GM21526 (cell line): ENCODE data around the gene SLC5A3.

Experiments used
- ATAC-seq: cut with Tn5 transposase; IDR thresholded peaks from one replicate; pipeline ENCODE4 v1.9.1; 2021; ENCODE audit warnings: moderate library complexity; ENCODE audit not compliant: unreplicated experiment, low FRiP score

Gene SLC5A3

DNA sequence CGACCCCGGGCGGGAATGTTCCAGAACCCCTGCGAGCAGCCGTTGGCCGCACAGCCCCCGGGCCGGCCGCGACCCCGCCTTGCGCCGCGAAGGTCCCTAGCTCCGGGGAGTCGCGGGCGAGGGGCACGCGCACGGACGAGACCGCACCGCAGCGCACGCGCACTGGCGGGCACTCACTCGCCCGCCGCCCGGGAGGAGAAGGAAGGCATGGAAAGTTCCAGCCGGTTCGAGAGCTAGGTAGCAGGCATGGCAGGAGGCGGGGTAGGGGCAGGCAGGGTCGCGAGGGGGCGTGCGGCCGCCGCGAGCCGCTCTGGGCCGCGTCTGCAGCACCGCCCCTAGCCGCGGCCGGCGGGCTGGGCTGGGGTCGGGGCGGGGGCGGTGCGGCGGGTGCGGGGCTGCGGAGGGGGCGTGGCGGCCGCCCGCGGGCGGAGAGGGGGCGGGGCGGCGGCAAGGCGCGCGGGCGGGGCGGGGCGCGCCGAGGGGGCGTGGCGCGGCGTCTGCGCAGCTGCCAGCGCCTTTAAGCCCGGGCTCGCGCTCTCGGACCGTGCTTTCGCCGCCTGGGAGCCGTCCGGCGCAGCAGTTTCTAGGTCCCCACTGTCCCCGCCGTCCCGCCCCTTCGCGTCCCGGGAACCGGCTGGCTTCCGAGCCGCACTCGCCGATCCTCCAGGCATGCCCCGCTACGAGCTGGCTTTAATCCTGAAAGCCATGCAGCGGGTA, at the start of gene SLC5A3, which contains the start of gene MRPS6:
SLC5A3 (plus strand) TSS at position 547 of the 717 bp plus-strand sequence. CDS start 21,621 bp downstream, outside the sequence.
MRPS6 (plus strand) TSS at position 547 of the 717 bp plus-strand sequence; CDS start at position 670, 123 bp downstream.
- ATAC-seq, result peak; percentile 64

DNA sequence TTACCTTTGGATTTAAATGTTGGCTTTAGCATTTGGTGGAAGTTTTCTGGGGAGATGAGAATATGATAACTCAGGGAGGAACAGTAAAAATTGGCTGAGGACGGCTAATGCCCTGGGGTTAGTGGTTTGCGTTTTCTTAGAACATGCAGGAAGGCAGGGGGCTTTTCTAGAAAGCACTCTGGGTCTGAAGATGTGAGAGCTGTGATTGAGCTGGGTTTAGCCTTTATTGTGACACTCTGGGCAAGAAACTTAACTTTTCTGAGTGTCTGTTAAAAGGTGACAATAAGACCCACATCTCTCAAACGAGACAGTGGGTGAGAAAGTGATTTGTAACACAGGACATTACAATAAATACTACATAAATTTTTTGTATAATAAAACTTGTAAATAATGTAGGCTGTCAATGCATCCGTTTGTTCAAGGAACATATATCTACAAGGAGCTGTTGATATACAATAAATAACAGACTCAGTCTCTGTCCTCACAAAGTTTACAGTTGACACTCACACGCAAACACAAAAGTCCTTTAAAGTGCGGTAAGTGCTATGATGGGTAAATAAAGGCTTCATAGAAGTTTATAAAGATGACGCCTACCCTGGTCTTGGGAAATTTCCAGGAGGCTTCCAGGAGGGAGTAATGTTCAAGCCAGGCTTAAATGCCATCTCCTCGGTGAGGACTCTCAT, 49.5 kb upstream of the SLC5A3 start:
- no peak for ATAC-seq

DNA sequence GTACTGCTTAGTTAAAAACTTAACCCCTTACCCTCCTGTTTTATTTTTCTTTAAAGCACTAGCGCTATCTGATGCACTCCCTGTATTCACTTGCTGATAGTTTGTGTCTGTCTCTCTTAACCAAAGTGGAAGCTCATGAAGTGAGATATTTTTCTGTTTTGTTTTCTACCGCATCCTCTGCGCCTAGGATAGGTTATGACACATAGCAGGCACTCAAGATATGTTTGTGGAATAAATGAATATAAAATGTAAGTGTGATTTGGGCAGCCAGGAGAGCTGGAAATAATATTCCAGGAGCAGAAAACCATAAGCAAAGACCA, 49.0 kb upstream of the SLC5A3 start:
- ATAC-seq, result no peak

DNA sequence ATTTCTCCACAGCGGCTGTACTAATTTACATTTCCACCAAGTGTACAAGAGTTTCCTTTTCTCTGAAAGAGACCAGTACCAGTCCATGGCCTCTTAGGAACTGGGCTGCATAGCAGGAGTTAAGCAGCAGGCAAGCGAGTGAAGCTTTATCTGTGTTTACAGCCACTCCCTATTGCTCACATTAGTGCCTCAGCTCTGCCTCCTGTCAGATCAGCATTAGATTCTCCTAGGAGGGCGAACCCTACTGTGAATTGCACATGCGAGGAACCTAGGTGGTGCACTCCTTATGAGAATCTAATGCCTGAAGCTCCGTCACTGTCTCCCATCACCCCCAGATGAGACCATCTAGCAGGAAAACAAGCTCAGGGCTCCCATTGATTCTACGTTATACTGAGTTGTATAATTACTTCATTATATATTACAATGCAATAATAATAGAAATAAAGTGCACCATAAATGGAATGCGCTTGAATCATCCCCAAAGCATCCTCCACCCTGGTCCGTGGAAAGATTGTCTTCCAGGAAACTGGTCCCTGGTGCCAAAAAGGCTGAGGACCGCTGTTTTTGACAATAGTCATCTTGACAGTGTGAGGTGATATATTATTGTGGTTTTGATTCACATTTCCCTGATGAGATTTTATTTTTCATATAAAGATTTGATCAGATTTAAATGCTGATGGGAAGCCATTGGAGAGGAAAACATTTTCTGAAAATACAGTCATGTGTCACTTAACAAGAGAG, 45.5 kb upstream of the SLC5A3 start:
- ATAC-seq, result no peak

DNA sequence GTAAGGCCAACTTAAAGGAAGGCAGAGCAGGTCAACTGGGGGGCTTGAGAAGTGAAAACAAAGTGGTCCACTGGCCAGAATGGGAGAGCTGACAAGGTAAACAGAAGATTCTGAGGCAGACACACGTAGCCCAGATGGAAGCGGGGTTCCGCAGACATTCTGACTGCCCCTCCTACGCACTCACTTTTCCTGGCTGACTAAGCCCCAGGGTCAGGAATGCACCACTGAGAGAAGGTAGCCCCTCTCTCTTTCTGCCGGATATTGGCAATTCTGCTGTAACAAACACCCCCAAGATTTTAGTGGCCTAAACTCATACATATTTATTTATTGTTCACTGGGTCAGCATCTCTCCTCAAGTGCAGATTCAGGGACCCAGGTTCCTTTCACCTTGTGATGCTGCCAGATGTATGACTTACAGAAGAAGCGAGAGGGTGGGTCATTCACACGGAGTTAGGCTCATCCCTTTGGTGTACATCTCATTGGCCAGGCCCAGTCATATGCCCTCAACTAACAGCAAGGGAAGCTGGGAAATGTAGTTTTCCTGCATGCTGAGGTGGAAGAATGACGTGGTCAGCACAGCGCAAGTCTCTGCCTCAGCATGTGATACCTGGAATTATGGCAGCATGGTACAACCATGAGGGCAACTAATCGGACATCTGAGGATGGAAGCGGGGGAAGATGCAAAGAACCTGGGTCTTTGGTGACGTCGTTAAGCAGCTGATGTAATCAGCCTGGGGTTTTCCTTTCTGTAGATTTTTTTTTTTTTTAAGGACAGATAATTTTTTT, 43.4 kb upstream of the SLC5A3 start:
- ATAC-seq, result peak; percentile 72

DNA sequence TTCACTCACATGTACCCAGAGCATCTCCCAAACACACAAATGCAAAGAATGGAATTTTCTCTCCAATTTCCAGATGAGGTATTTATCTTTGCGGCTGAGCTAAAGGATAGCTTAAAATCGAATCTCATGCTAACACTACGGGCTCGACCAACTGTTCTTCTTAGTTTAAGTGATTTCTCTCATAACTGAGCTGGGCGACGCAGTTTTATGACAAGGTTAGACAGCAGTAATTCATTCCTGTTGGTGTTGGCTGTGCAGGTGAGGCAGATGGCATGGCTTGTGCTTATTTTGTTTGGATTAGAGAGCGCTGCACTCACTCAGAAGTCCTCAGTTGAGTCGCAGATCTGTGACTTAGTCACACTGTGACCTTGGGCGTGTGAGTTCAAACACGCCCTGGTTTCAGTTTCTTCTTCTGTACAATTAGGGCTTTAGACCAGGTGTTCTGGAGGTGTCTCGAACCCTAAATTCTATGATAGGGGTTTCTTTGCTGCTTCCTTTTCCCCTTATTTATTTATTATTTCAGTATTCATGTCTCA, 41.5 kb upstream of the SLC5A3 start:
- ATAC-seq, result peak; percentile 51

DNA sequence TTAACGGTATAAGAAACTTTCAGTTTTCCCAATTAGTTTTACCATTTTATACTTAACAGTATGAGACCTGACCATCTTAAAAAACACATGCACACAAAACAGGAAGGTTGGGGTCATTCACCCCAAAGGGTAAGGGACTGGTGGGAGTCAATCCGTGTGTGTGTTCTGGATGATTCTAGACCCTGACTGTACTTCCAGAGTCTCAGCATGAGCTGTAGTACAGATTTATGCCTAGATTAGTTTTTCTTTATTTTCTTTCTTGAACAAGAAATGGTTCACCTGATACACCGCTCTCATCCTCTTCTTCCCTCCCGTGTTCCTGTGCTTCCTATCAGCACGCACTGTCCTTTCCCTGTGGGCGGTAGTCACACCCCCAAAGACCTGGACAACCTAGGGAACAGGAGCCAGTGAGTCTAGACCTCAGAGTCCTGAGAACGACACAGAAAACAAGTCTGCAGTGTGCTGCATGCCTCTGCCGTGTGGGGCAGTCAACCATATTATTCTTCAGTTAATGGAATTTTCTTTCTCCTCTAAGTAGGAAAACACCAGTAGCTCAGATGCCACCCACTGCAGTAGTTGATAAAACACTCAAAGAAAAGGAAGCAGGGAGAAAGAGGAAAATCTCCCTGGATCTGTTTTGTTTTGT, 38.9 kb upstream of the SLC5A3 start:
- ATAC-seq, result no peak

DNA sequence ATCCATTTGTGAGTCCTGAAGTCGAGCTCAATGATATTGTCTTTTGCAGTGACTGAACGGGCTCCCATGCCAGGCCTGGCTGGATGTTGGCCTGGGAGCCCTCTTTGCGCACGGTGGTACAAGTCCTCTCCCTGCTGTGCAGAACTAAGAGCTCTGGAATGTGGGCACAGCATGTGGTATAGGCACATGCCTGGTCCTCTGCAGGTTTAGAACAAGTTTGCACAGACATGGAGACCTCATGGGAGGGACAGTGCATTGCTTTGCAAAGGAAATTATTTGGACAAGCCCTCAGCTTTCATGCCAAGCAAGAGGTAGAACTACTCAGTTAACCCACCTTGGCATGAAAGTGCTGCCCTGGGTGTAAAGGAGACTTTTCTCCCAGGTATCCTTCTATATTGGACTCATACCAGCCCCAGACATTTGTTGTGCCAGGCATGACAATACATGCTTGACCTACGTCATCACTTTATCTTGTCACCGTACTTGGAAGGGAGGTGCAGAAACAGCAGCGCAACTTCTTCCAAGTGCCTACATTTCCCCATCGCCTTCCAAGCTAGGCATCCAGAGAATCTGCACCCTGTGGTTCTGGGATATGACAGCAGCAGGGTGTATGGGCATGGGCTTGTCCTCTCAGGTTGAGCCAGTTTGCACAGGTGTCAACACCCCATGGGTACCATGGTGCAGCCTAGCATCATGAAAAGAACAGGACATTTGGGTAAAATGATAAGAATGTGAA, 37.6 kb upstream of the SLC5A3 start:
- ATAC-seq, result no peak

DNA sequence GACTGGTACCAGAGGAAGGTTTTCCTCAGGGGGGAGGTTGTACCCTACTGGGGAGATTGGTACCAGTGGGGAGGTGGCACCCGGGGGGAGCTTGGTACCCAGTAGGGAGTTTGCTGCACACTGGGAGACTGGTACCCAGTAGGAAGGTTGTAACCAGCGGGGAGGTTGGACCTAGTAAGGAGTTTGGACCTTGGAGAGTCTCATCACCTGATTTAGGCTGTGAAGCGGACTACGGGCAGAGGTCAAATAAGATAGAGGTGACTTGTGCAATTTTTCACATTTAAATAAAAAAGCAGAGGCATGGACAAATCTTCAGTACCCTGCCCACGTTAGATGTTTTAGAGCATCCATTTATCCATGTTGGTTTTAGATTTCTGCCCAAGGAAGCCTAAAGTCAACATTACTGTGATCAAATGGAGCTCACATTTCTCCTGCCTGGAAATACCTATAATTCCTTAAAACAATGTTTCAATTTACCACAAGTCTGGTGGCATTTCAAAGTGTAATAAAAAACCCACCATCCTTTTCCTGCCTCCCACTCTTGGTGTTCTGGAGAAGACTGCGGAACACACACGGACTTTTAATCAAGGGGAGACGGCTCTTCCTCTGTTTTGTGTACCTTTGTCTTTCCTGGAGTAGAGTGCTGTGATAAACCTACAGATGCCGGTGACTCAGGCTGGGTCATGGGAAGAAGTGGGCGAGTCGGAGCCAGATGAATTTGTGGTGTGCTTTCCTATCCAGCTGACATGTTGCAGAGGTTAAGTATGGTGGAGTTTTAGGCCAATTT, 36.2 kb upstream of the SLC5A3 start:
- ATAC-seq, result no peak

DNA sequence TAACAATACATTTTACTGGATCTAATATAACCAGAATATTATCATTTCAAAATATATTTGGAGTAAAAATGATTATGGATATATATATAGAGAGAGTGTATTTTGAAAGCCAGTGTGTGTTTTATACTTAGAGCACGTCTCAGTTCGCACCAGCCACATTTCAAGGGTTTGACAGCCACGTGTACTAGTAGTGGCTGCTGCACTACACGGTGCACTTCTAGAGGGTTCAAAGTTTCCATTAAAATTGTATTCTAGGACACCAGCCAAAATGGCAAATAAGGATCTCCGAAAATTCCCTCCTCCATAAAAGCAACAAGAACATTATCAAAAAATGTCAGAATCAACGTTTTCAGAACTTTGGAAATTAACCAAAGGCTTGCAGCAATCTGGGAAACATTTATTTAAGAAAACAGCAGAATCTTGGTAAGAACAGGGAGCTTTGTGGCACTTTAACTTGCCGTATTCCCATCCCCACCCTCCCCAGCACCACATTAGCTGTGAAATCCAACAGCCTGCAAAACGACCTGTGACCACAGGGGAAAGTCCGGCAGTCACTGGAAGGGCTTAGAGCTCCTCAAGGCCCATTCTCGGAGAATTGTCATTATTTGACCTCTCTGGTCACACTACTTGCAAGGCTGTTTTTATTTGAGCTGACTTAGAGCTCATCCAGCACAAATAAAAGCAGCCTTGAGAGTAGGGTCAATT, 33.5 kb upstream of the SLC5A3 start:
- no peak for ATAC-seq

DNA sequence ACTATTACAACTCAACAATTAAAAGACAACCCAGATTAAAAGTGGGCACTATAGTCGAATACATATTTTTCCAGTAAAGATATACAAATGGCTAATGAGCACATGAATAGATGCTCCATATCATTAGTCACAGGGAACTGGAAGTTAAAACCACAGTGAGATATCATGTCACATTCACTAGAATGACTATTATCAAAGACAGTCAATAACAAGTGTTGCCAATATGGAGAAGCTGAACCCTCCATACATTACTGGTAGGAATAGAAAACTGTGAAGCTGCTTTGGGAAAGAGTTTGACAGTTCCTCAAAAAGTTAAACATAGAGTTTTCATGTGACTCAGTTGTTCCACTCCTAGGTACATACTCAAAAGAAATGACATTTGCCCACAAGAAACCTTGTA, 30.6 kb upstream of the SLC5A3 start:
- no peak for ATAC-seq

DNA sequence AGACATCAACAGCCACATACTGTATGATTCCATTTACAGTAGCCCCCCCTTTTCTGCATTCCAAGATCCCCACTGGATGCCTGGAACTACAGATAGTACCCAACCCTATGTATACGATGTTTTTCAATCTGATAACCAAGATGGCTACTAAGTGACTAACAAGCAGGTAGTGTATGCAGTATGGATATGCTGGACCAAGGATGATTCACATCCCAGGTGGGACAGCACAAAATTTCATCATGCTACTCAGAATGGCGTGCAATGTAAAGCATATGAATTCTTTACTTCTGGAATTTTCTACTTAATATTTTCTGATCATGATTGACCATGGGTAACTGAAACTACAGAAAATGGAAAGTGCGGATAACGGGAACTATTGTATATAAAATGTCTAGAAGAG, 30.0 kb upstream of the SLC5A3 start:
- ATAC-seq, result no peak

DNA sequence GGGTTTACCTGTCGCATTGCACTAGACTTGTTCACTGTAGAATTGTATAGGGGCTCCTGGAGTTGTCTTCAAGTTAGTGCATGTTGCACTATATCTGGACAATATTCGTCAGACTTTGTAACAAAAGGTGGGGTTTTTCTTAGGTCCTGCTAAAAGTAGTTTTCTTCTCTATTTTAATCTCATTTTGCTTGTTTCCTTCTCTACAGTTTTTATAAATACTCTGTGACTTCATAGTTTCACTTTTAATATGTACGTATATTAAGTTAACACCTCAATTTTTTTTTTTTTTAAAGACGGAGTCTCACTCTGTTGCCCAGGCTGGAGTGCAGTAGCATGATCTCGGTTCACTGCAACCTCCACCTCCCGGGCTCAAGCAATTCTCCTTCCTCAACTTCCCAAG, 26.5 kb upstream of the SLC5A3 start:
- no peak for ATAC-seq

DNA sequence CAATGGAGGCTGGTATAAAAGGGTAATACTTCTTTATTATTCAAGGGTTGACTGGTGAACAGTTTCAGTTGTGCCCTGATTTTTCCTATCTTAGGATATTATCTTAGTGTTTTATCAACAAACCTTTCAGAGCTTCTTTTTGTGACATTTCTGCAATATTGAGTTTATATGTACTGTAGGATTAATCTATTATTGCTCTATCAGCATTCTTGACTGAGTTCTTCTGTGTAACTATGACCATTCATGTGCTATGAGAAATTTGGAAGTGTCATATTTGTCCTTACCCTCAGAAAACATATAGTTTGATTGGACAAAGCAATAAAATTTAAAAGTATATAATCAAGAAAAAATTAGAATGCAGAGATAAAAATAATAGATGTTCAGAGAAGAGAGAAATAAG, 25.5 kb upstream of the SLC5A3 start:
- ATAC-seq, result no peak

DNA sequence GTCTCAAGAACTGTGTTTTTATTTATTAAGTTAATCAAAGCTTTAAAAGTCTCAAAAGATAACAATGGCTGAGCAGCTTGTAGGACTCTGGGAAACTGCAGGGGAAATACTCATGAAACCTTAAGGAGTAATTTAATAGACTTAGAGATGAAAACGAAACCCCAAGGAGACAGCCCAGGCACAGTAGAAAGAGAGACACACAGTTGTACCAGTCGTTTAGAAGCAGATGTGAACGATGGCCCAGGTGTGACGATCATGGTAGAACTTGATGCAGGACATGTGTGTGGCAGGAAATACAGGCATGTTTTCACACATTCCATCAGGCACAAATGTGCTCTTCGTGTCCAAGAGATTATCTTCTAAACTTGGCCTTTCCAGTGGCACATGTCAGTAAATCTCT, 21.2 kb upstream of the SLC5A3 start:
- no peak for ATAC-seq

DNA sequence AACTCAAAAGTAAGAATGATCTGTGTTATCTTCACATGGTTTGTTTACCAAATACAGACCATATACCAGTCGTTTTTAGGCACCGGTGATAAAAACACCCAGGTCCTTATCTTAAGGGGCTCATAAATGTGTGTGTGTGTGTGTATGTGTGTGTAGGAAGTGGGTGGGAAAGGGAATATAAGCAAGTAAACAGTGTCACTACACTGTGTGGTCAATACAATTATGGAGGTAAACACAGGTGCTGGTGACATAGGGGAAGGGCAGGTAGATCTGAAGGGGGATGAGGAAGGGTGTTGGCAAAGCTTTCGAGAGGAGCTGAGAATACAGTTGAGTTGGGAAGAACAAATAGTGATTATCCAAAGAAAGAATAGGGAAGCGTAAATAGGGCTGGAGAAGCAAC, 19.1 kb upstream of the SLC5A3 start:
- no peak for ATAC-seq

DNA sequence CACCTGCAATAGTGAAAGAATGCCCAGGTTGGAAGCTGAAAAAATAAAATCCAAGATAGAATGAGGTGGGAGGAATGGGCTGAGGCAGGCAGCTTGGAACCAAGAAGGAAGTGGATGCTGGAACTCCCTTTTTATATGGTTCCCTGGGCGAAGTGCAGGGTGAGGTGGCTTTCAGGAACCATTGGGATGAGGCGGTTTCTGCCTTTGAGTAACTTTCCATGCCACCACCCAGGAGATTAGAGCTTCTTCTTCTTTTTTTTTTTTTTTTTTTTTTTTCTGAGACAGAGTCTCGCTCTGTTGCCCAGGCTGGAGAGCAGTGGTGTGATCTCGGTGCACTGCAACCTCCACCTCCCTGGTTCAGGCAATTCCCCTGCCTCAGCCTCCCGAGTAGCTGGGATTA, 17.8 kb upstream of the SLC5A3 start:
- ATAC-seq, result no peak

DNA sequence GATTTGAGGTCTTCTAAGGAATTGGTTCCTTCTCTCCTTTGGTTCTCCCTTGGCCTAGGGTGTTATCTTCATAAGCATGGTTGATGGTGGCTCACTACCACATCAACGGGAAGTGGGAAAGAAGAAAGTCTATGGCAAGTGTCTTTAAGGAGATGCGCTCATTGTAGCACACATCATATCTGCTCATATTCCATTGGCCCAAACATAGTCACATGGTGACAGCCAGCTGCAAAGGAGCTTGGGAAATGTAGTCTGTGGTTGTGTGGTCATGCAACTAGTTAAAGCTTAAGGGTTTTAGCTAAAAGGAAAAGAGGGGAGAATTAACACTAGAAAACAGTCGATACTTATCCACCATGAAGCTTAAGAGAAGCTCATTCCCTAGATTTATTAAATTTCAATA, 11.4 kb upstream of the SLC5A3 start:
- no peak for ATAC-seq
